H1 (cell line): ENCODE measurements around the gene PHC2. TPM values are rescaled to one million over a fixed set of nuclear protein-coding genes. Genes with fewer than 3 reads are reported as not detected.

Source experiments
- CTCF ChIA-PET: fragments of 300-600 bp; sonication (Branson Sonifier 250); formaldehyde crosslinking; loops from one replicate; lab custom pipeline; 2021; ENCODE audit not compliant: partially characterized antibody; lab: Charles Lee
- POLR2A ChIA-PET: fragments of 300-600 bp; sonication (Branson Sonifier 250); formaldehyde crosslinking; loops from one replicate; lab custom pipeline; 2021; ENCODE audit warnings: inconsistent platforms; ENCODE audit not compliant: partially characterized antibody; lab: Charles Lee
- DNase-seq, 2 experiments: peaks; one replicate each; pipeline versions ENCODE4 v3.0.0 to v3.0.0-alpha.2; 2010 to 2022; ENCODE audit warnings: low spot score in 2 of 2, low read depth in 1 of 2, mixed read lengths in 1 of 2
- FAIRE-seq: peaks from 2 replicates; lab custom pipeline; 2011; peaks lifted over from hg19 to GRCh38; lab: Jason Lieb, UNC
- H2AFZ ChIP-seq: 2 replicates; pipeline ENCODE4 v1.8.1; 2012; ENCODE audit warnings: low read length, inconsistent platforms
- H2AK5ac ChIP-seq: 2 replicates; pipeline ENCODE4 v1.6.1; 2013; ENCODE audit warnings: low read depth, low read length
- H2BK120ac ChIP-seq: replicated peaks from 2 replicates; pipeline ENCODE3; 2013; ENCODE audit warnings: low read depth, low read length, inconsistent platforms
- H2BK12ac ChIP-seq: 2 replicates; pipeline ENCODE4 v1.6.1; 2013; ENCODE audit warnings: low read depth, low read length
- H2BK15ac ChIP-seq: 2 replicates; pipeline ENCODE4 v1.6.1; 2013; ENCODE audit warnings: low read length
- H2BK20ac ChIP-seq: 2 replicates; pipeline ENCODE4 v1.6.1; 2013; ENCODE audit warnings: low read length
- H2BK5ac ChIP-seq: 2 replicates; pipeline ENCODE4 v1.6.1; 2013; ENCODE audit warnings: low read depth, low read length
- H3K14ac ChIP-seq: 2 replicates; pipeline ENCODE4 v1.6.1; 2013; ENCODE audit warnings: inconsistent platforms; ENCODE audit not compliant: insufficient read length
- H3K18ac ChIP-seq: 2 replicates; pipeline ENCODE4 v1.6.1; 2013; ENCODE audit warnings: low read length; ENCODE audit errors: extremely low read depth
- H3K23ac ChIP-seq: 2 replicates; pipeline ENCODE4 v1.6.1; 2013; ENCODE audit warnings: inconsistent platforms; ENCODE audit not compliant: insufficient read length
- H3K23me2 ChIP-seq: 2 replicates; pipeline ENCODE4 v1.6.1; 2013; ENCODE audit warnings: low read depth, low read length
- H3K27ac ChIP-seq: 2 replicates; pipeline ENCODE4 v1.6.1; 2011; ENCODE audit warnings: low read depth, low read length, inconsistent platforms
- H3K27me3 ChIP-seq, 4 experiments: replicated peaks in 1 of 4; 1 replicate in 1 of 4; 2 replicates in 3 of 4; pipeline versions ENCODE4 v1.6.1 to v1.8.1; 2011 to 2013; ENCODE audit warnings: low read length in 3 of 4, mild to moderate bottlenecking in 3 of 4, inconsistent platforms in 2 of 4, mixed read lengths in 2 of 4, moderate library complexity in 1 of 4; ENCODE audit not compliant: control insufficient read depth in 3 of 4, insufficient read depth in 3 of 4; ENCODE audit errors: extremely low read depth in 1 of 4
- H3K36me3 ChIP-seq, 4 experiments: 2 replicates each; pipeline versions ENCODE4 v1.6.1 to v1.8.1; 2011 to 2013; ENCODE audit warnings: mild to moderate bottlenecking in 4 of 4, low read length in 3 of 4, moderate library complexity in 2 of 4, control low read depth in 1 of 4, inconsistent platforms in 1 of 4; ENCODE audit not compliant: insufficient read depth in 4 of 4, control insufficient read depth in 2 of 4
- H3K4ac ChIP-seq: replicated peaks from 2 replicates; pipeline ENCODE3; 2013; ENCODE audit warnings: low read length, low read depth, mixed read lengths, inconsistent platforms; ENCODE audit not compliant: insufficient read length
- H3K4me1 ChIP-seq, 4 experiments: replicated peaks in 1 of 4; 1 replicate in 1 of 4; 2 replicates in 3 of 4; pipeline versions ENCODE4 v1.6.1 to v1.8.1; 2011 to 2013; ENCODE audit warnings: low read length in 3 of 4, inconsistent platforms in 2 of 4, mixed read lengths in 1 of 4; ENCODE audit not compliant: insufficient read depth in 4 of 4, control insufficient read depth in 3 of 4
- H3K4me2 ChIP-seq, 2 experiments: 2 replicates each; pipeline versions ENCODE4 v1.6.1 to v1.8.1; 2011 to 2013; ENCODE audit warnings: low read depth in 2 of 2, low read length in 2 of 2, control low read depth in 1 of 2, inconsistent platforms in 1 of 2, mild to moderate bottlenecking in 1 of 2; ENCODE audit not compliant: insufficient read depth in 1 of 2
- H3K4me3 ChIP-seq, 4 experiments: fragments of 200-600, 300-600 bp in 1 of 4; sonication (generic), shearing (Covaris generic), sonication (Bioruptor Twin) in 1 of 4; 2 replicates each; pipeline versions ENCODE4 v1.5.1 to v1.8.1; 2011 to 2016; ENCODE audit warnings: low read length in 4 of 4, low read depth in 3 of 4, control low read depth in 2 of 4, inconsistent platforms in 2 of 4, mild to moderate bottlenecking in 2 of 4, mixed read lengths in 1 of 4, moderate library complexity in 1 of 4; ENCODE audit not compliant: insufficient read depth in 2 of 4; ENCODE audit errors: extremely low read depth in 1 of 4
- H3K56ac ChIP-seq: replicated peaks from 2 replicates; pipeline ENCODE3; 2013; ENCODE audit warnings: low read depth, mild to moderate bottlenecking, mixed read lengths, low read length, inconsistent platforms; ENCODE audit not compliant: insufficient read length
- H3K79me1 ChIP-seq: 2 replicates; pipeline ENCODE4 v1.6.1; 2013; ENCODE audit warnings: low read depth, low read length, control low read depth
- H3K79me2 ChIP-seq, 2 experiments: 2 replicates each; pipeline versions ENCODE4 v1.6.1 to v1.8.1; 2012 to 2013; ENCODE audit warnings: low read length in 2 of 2, mild to moderate bottlenecking in 2 of 2, inconsistent platforms in 1 of 2; ENCODE audit not compliant: insufficient read depth in 2 of 2, control insufficient read depth in 1 of 2
- H3K9ac ChIP-seq, 4 experiments: replicated peaks in 1 of 4; 1 replicate in 1 of 4; 2 replicates in 3 of 4; pipeline versions ENCODE4 v1.6.1 to v1.8.1; 2011 to 2013; ENCODE audit warnings: low read depth in 3 of 4, low read length in 3 of 4, control low read depth in 2 of 4, mild to moderate bottlenecking in 2 of 4, moderate library complexity in 2 of 4, inconsistent platforms in 1 of 4; ENCODE audit errors: extremely low read depth in 1 of 4
- H3K9me3 ChIP-seq, 2 experiments: 2 replicates each; pipeline versions ENCODE4 v1.6.1 to v1.8.1; 2012 to 2013; ENCODE audit warnings: mild to moderate bottlenecking in 2 of 2, moderate library complexity in 2 of 2, control low read depth in 1 of 2, inconsistent platforms in 1 of 2, low read depth in 1 of 2, low read length in 1 of 2, mixed read lengths in 1 of 2; ENCODE audit not compliant: insufficient read depth in 2 of 2
- H4K20me1 ChIP-seq, 2 experiments: replicated peaks in 1 of 2; 2 replicates each; pipeline versions ENCODE3 to v1.8.1; 2011 to 2013; ENCODE audit warnings: inconsistent platforms in 2 of 2, low read length in 2 of 2, mild to moderate bottlenecking in 1 of 2; ENCODE audit not compliant: insufficient read depth in 2 of 2, control insufficient read depth in 1 of 2
- H4K5ac ChIP-seq: 2 replicates; pipeline ENCODE4 v1.6.1; 2013; ENCODE audit warnings: low read length, low read depth, mixed read lengths, inconsistent platforms; ENCODE audit not compliant: insufficient read length
- H4K8ac ChIP-seq: 2 replicates; pipeline ENCODE4 v1.8.0; 2013; ENCODE audit warnings: mild to moderate bottlenecking, moderate library complexity, low read length, inconsistent platforms; ENCODE audit not compliant: insufficient read depth; ENCODE audit errors: extremely low read depth
- H4K91ac ChIP-seq: replicated peaks from 2 replicates; pipeline ENCODE3; 2013; ENCODE audit warnings: low read length, mixed read lengths, inconsistent platforms; ENCODE audit not compliant: insufficient read length
- FOSL1 ChIP-seq: IDR thresholded peaks from 2 replicates; pipeline ENCODE4 v1.6.1; 2011; ENCODE audit warnings: mild to moderate bottlenecking, low read depth, low read length, moderate library complexity; ENCODE audit not compliant: insufficient read depth
- KDM1A ChIP-seq: fragments of 200-600, 300-600 bp; sonication (generic); IDR thresholded peaks from 2 replicates; pipeline ENCODE4 v1.7.1; 2016; ENCODE audit warnings: mild to moderate bottlenecking, low read length, borderline replicate concordance
- MAX ChIP-seq: IDR thresholded peaks from 2 replicates; pipeline ENCODE4 v1.6.1; 2012; ENCODE audit warnings: inconsistent platforms
- RAD21 ChIP-seq, 2 experiments: IDR thresholded peaks in 1 of 2; conservative IDR thresholded peaks in 1 of 2; 2 replicates each; pipeline ENCODE4 v1.6.1; 2011; ENCODE audit warnings: low read depth in 2 of 2, low read length in 2 of 2, improper control_type of control experiment in 1 of 2, inconsistent platforms in 1 of 2, mild to moderate bottlenecking in 1 of 2, moderate library complexity in 1 of 2
- SP4 ChIP-seq: IDR thresholded peaks from 2 replicates; pipeline ENCODE4 v1.6.1; 2012; ENCODE audit warnings: low read length, inconsistent platforms
- WGBS, 2 experiments: shearing (Covaris generic) in 1 of 2; methylation state at CpG; one replicate each; pipeline versions ENCODE4 v1.1.6 to v1.1.7; 2013 to 2015; ENCODE audit warnings: low lambda C conversion rate in 2 of 2, mixed read lengths in 2 of 2, inconsistent platforms in 1 of 2, low coverage in 1 of 2, missing lambda C conversion rate in 1 of 2; ENCODE audit not compliant: insufficient replicate concordance in 2 of 2, insufficient coverage in 1 of 2, insufficient read length in 1 of 2; ENCODE audit errors: extremely low coverage in 1 of 2, missing lambda C conversion rate in 1 of 2; 5-methylcytosine and 5-hydroxymethylcytosine counted together
- polyA plus RNA-seq, 7 experiments: library from polyadenylated mRNA; depleted of rRNA in 3 of 7; stranded (reverse) in 5 of 7; unstranded in 2 of 7; fragments of >200 nt in 5 of 7; fragments of 200-250 nt in 2 of 7; gene quantifications; 1 replicate in 5 of 7; 2 replicates in 1 of 7; 4 replicates in 1 of 7; pipeline versions ENCODE4 v1.2.1 to v1.2.3, GENCODE V29; 2011 to 2013; ENCODE audit warnings: missing spikeins in 2 of 7, mixed read lengths in 2 of 7
- total RNA-seq: library from RNA; stranded (reverse); fragmentation: NEBNext Ultra II Directional; extraction: Animal tissue kit (Norgen Biotek cat#: 25700); gene quantifications from 2 replicates; pipeline ENCODE4 v1.2.1, GENCODE V29; 2021

PHC2 gene
- total and polyA plus RNA-seq, 2 of the 8 experiments (the other 6 are each of a cell fraction or from before 2014, with no cell fraction given), result 5.6 to 14.2 TPM

GRCh38 chr1:33370301-33370700, 60.6 kb downstream of the PHC2 start:
- H2BK20ac ChIP-seq, result no peak overlapping the region
- no peaks in the 10 kb centered on the region; a peak in 1 of 7 replicates for H3K27me3 ChIP-seq
- H3K23me2 ChIP-seq, result no peaks in the 10 kb centered on the region
- H3K79me1 ChIP-seq, result no peaks in the 10 kb centered on the region
- no peaks in the 10 kb centered on the region for H4K20me1 ChIP-seq
- H3K27ac ChIP-seq, result no peak overlapping the region
- no peaks in the 10 kb centered on the region for H3K9me3 ChIP-seq
- no peak overlapping the region for H4K91ac ChIP-seq
- no peak for FAIRE-seq
- ChIA-PET POLR2A (no interaction called here), CTCF (interaction anchor here (0.6 to 10.1 kb wide), 7 partner anchors 8 to 250 kb away, joined by 3 to 180 read pairs (median 4); partner anchors contain the start of gene ZSCAN20)
- peaks cover 0 to 13% (median 4%) of the 10 kb centered on the region in 4 experiments; a peak in 4 of 7 replicates for H3K4me1 ChIP-seq
- H4K8ac ChIP-seq, result no peak overlapping the region
- no peak overlapping the region for H2AFZ ChIP-seq
- no peak overlapping the region for H3K4ac ChIP-seq
- no peak overlapping the region for H3K23ac ChIP-seq
- no peaks in the 10 kb centered on the region for H3K36me3 ChIP-seq
- H3K4me3 ChIP-seq, result no peak overlapping the region
- H2BK15ac ChIP-seq, result no peak overlapping the region
- H3K14ac ChIP-seq, result no peak overlapping the region
- no peak overlapping the region for H3K4me2 ChIP-seq
- no peak overlapping the region for H2AK5ac ChIP-seq
- no peak overlapping the region for H2BK120ac ChIP-seq
- H2BK5ac ChIP-seq, result no peak overlapping the region
- H3K56ac ChIP-seq, result no peak overlapping the region
- 89% methylated on average over 4 of the region's 4 CpGs; no CpG with 5 or more reads in 1 of the 2 experiments for WGBS, 2 experiments
- H2BK12ac ChIP-seq, result no peak overlapping the region
- H3K9ac ChIP-seq, result no peak overlapping the region
- H3K18ac ChIP-seq, result no peak overlapping the region
- no peak overlapping the region for H4K5ac ChIP-seq
- no peak for DNase-seq
- H3K79me2 ChIP-seq, result no peaks in the 10 kb centered on the region
- TF ChIP-seq MAX, result no peak
- no peak for TF ChIP-seq FOSL1
- no peak for TF ChIP-seq RAD21 (IDR thresholded peaks at IDR 0.05 in 1 of 2, conservative IDR thresholded peaks at IDR 0.05 in 1 of 2; ENCODE audit: low read depth in 2 of 2, low read length in 2 of 2)
- no peak for TF ChIP-seq SP4
- no peak for TF ChIP-seq KDM1A
